Stimulated activated CD4-positive, alpha-beta T cell treated with anti-CD3 and anti-CD28 coated beads, Interleukin-2, amount 100 ng/mL, for 24 hours (primary cell): ENCODE measurements around the gene PLOD3.
A peak's percentile ranks its signal among the peaks of the same experiment; 100 is the strongest.
"Not testable (repeated sequence)": the region's sequence is repeated elsewhere in the genome, so short reads cannot be mapped to it uniquely, and the experiment has no call there.

ENCODE experiments used
- DNase-seq, 2 donors: peaks; one replicate each; pipeline ENCODE4 v3.0.0-alpha.2; 2020

Gene PLOD3

GRCh38 chr7:101217388-101218235, at the start of gene PLOD3, which contains the start of gene ZNHIT1:
PLOD3 (minus strand) TSS chr7:101217581; CDS start chr7:101217274, 307 bp downstream.
ZNHIT1 (plus strand) TSS chr7:101218165; CDS start chr7:101218196, 31 bp downstream.
- peak; percentile 94 to 96 for DNase-seq

- no peak for DNase-seq
These were observed 48.5 kb upstream of the PLOD3 start for GRCh38 chr7:101265622-101266516.

GRCh38 chr7:101264102-101264706, 46.8 kb upstream of the PLOD3 start:
- not testable (repeated sequence) for DNase-seq

GRCh38 chr7:101258243-101258731, 40.9 kb upstream of the PLOD3 start:
- DNase-seq: no peak

GRCh38 chr7:101255796-101256195, 38.4 kb upstream of the PLOD3 start:
- no peak for DNase-seq

- DNase-seq: not testable (repeated sequence)
These were observed 35.8 kb upstream of the PLOD3 start for GRCh38 chr7:101253199-101253598.

- DNase-seq: peak; percentile 99 to 100
These were observed 34.7 kb upstream of the PLOD3 start for GRCh38 chr7:101251871-101252659.

- no peak for DNase-seq
These were observed 32.9 kb upstream of the PLOD3 start for GRCh38 chr7:101250324-101250723.

- DNase-seq: no peak
These were observed 30.9 kb upstream of the PLOD3 start for GRCh38 chr7:101248276-101248675.

GRCh38 chr7:101245147-101245668, 27.8 kb upstream of the PLOD3 start:
- DNase-seq: no peak

- peak; percentile 94 to 96 for DNase-seq
These were observed 27.2 kb upstream of the PLOD3 start, which contains the start of gene FIS1 for GRCh38 chr7:101244375-101245146. FIS1 (minus strand) TSS chr7:101245081; CDS start chr7:101245004, 77 bp downstream.

GRCh38 chr7:101243646-101244374, 26.4 kb upstream of the PLOD3 start:
- no peak for DNase-seq

GRCh38 chr7:101241443-101242349, 24.3 kb upstream of the PLOD3 start:
- no peak for DNase-seq

GRCh38 chr7:101241015-101241363, 23.6 kb upstream of the PLOD3 start:
- no peak for DNase-seq

GRCh38 chr7:101240226-101241014, 23.0 kb upstream of the PLOD3 start:
- no peak for DNase-seq

GRCh38 chr7:101239951-101240220, 22.5 kb upstream of the PLOD3 start:
- DNase-seq: no peak

- DNase-seq: no peak
These were observed 22.0 kb upstream of the PLOD3 start for GRCh38 chr7:101239191-101239950.
